Effector memory CD8-positive, alpha-beta T cell (primary cell): ENCODE results near the gene FGFR2.

Experiments used
- ATAC-seq: fragments of 150-1000 bp; cut with Tn5 transposase; replicated peaks from 2 replicates; pipeline ENCODE4 v1.10.0; 2021; ENCODE audit warnings: mild to moderate bottlenecking, moderate library complexity
- DNase-seq, 3 experiments: peaks; one replicate each; pipeline ENCODE4 v3.0.0; 2021
- H3K27ac Mint-ChIP-seq, 2 donors: one replicate each; pipeline ENCODE4 v1.8.0; 2022; ENCODE audit warnings: mild to moderate bottlenecking in 2 of 2, mixed read lengths in 2 of 2, moderate library complexity in 2 of 2
- H3K27me3 Mint-ChIP-seq, 2 donors: one replicate each; pipeline ENCODE4 v1.8.0; 2022; ENCODE audit warnings: mixed read lengths in 2 of 2
- H3K36me3 Mint-ChIP-seq: one replicate; pipeline ENCODE4 v1.8.0; 2022; ENCODE audit warnings: mild to moderate bottlenecking, moderate library complexity, mixed read lengths; ENCODE audit not compliant: insufficient read depth
- H3K4me1 Mint-ChIP-seq, 2 donors: one replicate each; pipeline ENCODE4 v1.8.0; 2022; ENCODE audit warnings: low read depth in 2 of 2, mixed read lengths in 2 of 2
- H3K4me3 Mint-ChIP-seq, 2 donors: one replicate each; pipeline ENCODE4 v1.8.0; 2022; ENCODE audit warnings: mild to moderate bottlenecking in 2 of 2, mixed read lengths in 2 of 2, moderate library complexity in 2 of 2
- H3K9me3 Mint-ChIP-seq, 2 donors: one replicate each; pipeline ENCODE4 v1.8.0; 2022; ENCODE audit warnings: mixed read lengths in 2 of 2

FGFR2 gene

GRCh38 chr10:121485436-121486139 is 112.7 kb downstream of the FGFR2 start:
- Mint-ChIP-seq H3K27me3 (no peaks in the 10 kb centered on the region), H3K9me3 (peaks cover 5 to 8% of the 10 kb centered on the region in 2 donors), H3K4me1 (no peaks in the 10 kb centered on the region), H3K27ac (no peak overlapping the region), H3K36me3 (peaks cover 5% of the 10 kb centered on the region), H3K4me3 (no peak overlapping the region)
- ATAC-seq (no peak), DNase-seq (no peak)

GRCh38 chr10:121484816-121485215 is 113.4 kb downstream of the FGFR2 start:
- H3K27ac Mint-ChIP-seq: no peak overlapping the region
- H3K4me3 Mint-ChIP-seq: no peak overlapping the region
- peaks cover 5% of the 10 kb centered on the region for H3K36me3 Mint-ChIP-seq
- ATAC-seq: no peak
- DNase-seq: no peak
- H3K27me3 Mint-ChIP-seq: no peaks in the 10 kb centered on the region
- no peaks in the 10 kb centered on the region for H3K4me1 Mint-ChIP-seq
- peaks cover 5 to 6% of the 10 kb centered on the region in 2 donors for H3K9me3 Mint-ChIP-seq

- Mint-ChIP-seq H3K4me3 (no peak overlapping the region), H3K36me3 (peaks cover 5% of the 10 kb centered on the region), H3K27ac (no peak overlapping the region), H3K4me1 (no peaks in the 10 kb centered on the region), H3K27me3 (no peaks in the 10 kb centered on the region), H3K9me3 (peaks cover 2% of the 10 kb centered on the region in 2 donors)
- no peak for ATAC-seq
- no peak for DNase-seq
These were observed 113.8 kb downstream of the FGFR2 start for GRCh38 chr10:121484401-121484800.

- Mint-ChIP-seq H3K9me3 (no peaks in the 10 kb centered on the region), H3K4me3 (no peak overlapping the region), H3K27me3 (no peaks in the 10 kb centered on the region), H3K4me1 (no peaks in the 10 kb centered on the region), H3K27ac (no peak overlapping the region), H3K36me3 (peaks cover 3% of the 10 kb centered on the region)
- DNase-seq: no peak
- ATAC-seq: no peak
These were observed 117.1 kb downstream of the FGFR2 start for GRCh38 chr10:121481180-121481579.

GRCh38 chr10:121478556-121478955 is 119.7 kb downstream of the FGFR2 start:
- no peak overlapping the region for H3K27ac Mint-ChIP-seq
- ATAC-seq (no peak), DNase-seq (no peak)
- no peaks in the 10 kb centered on the region for H3K27me3 Mint-ChIP-seq
- H3K9me3 Mint-ChIP-seq: no peaks in the 10 kb centered on the region
- H3K4me1 Mint-ChIP-seq: no peaks in the 10 kb centered on the region
- H3K36me3 Mint-ChIP-seq: no peaks in the 10 kb centered on the region
- no peak overlapping the region for H3K4me3 Mint-ChIP-seq

- H3K4me1 Mint-ChIP-seq: peaks cover 0 to 3% of the 10 kb centered on the region in 2 donors
- no peak for DNase-seq
- H3K9me3 Mint-ChIP-seq: no peaks in the 10 kb centered on the region
- peaks cover 3% of the 10 kb centered on the region for H3K36me3 Mint-ChIP-seq
- ATAC-seq: no peak
- H3K27me3 Mint-ChIP-seq: no peaks in the 10 kb centered on the region
- H3K27ac Mint-ChIP-seq: no peak overlapping the region
- H3K4me3 Mint-ChIP-seq: no peak overlapping the region
These were observed 128.2 kb downstream of the FGFR2 start for GRCh38 chr10:121469797-121470606.

GRCh38 chr10:121468726-121469125 is 129.5 kb downstream of the FGFR2 start:
- peaks cover 3% of the 10 kb centered on the region for H3K36me3 Mint-ChIP-seq
- H3K4me3 Mint-ChIP-seq: no peak overlapping the region
- H3K9me3 Mint-ChIP-seq: no peaks in the 10 kb centered on the region
- no peak overlapping the region for H3K27ac Mint-ChIP-seq
- no peak for ATAC-seq
- DNase-seq: no peak
- H3K4me1 Mint-ChIP-seq: peaks cover 1 to 3% of the 10 kb centered on the region in 2 donors
- no peaks in the 10 kb centered on the region for H3K27me3 Mint-ChIP-seq

- Mint-ChIP-seq H3K36me3 (peaks cover 3% of the 10 kb centered on the region), H3K27me3 (no peaks in the 10 kb centered on the region), H3K4me3 (no peak overlapping the region), H3K9me3 (no peaks in the 10 kb centered on the region), H3K27ac (no peak overlapping the region), H3K4me1 (peaks cover 1 to 3% of the 10 kb centered on the region in 2 donors)
- DNase-seq: no peak
- ATAC-seq: no peak
These were observed 131.8 kb downstream of the FGFR2 start for GRCh38 chr10:121466424-121466823.

- H3K27ac Mint-ChIP-seq: no peak overlapping the region
- no peak overlapping the region for H3K4me3 Mint-ChIP-seq
- ATAC-seq (no peak), DNase-seq (no peak)
- peaks cover 1 to 3% of the 10 kb centered on the region in 2 donors for H3K4me1 Mint-ChIP-seq
- no peaks in the 10 kb centered on the region for H3K27me3 Mint-ChIP-seq
- peaks cover 3% of the 10 kb centered on the region for H3K36me3 Mint-ChIP-seq
- H3K9me3 Mint-ChIP-seq: no peaks in the 10 kb centered on the region
These were observed 133.0 kb downstream of the FGFR2 start for GRCh38 chr10:121465215-121465614.

- DNase-seq (no peak), ATAC-seq (no peak)
- peaks cover 3% of the 10 kb centered on the region for H3K36me3 Mint-ChIP-seq
- H3K4me3 Mint-ChIP-seq: no peak overlapping the region
- peaks cover 0 to under 1% of the 10 kb centered on the region in 2 donors for H3K27me3 Mint-ChIP-seq
- no peak overlapping the region for H3K27ac Mint-ChIP-seq
- H3K4me1 Mint-ChIP-seq: peaks cover 1 to 3% of the 10 kb centered on the region in 2 donors
- no peaks in the 10 kb centered on the region for H3K9me3 Mint-ChIP-seq
These were observed 133.7 kb downstream of the FGFR2 start for GRCh38 chr10:121464517-121464916.

GRCh38 chr10:121462955-121463354 is 135.3 kb downstream of the FGFR2 start:
- Mint-ChIP-seq H3K4me3 (no peak overlapping the region), H3K27ac (no peak overlapping the region)

GRCh38 chr10:121462281-121462680 is 136.0 kb downstream of the FGFR2 start:
- Mint-ChIP-seq H3K4me3 (no peak overlapping the region), H3K4me1 (peaks cover 0 to 1% of the 10 kb centered on the region in 2 donors), H3K36me3 (peaks cover 3% of the 10 kb centered on the region), H3K27ac (no peak overlapping the region), H3K9me3 (peaks cover 0 to under 1% of the 10 kb centered on the region in 2 donors), H3K27me3 (peaks cover 0 to 6% of the 10 kb centered on the region in 2 donors)
- ATAC-seq (no peak), DNase-seq (no peak)

More at GRCh38 chr10:121462955-121463354, 135.3 kb downstream of the FGFR2 start:
- ATAC-seq: no peak
- Mint-ChIP-seq H3K9me3 (no peaks in the 10 kb centered on the region), H3K36me3 (peaks cover 3% of the 10 kb centered on the region), H3K4me1 (peaks cover 0 to 1% of the 10 kb centered on the region in 2 donors), H3K27me3 (peaks cover 0 to 6% of the 10 kb centered on the region in 2 donors)
- no peak for DNase-seq

- H3K9me3 Mint-ChIP-seq: peaks cover 0 to 7% of the 10 kb centered on the region in 2 donors
- H3K27me3 Mint-ChIP-seq: peaks cover 0 to 6% of the 10 kb centered on the region in 2 donors
- no peak overlapping the region for H3K4me3 Mint-ChIP-seq
- no peak overlapping the region for H3K27ac Mint-ChIP-seq
- no peaks in the 10 kb centered on the region for H3K36me3 Mint-ChIP-seq
- no peak for ATAC-seq
- peaks cover 0 to 1% of the 10 kb centered on the region in 2 donors for H3K4me1 Mint-ChIP-seq
- no peak for DNase-seq
These were observed 136.9 kb downstream of the FGFR2 start for GRCh38 chr10:121461307-121461706.

- Mint-ChIP-seq H3K27me3 (peaks cover 0 to 6% of the 10 kb centered on the region in 2 donors), H3K4me3 (no peak overlapping the region), H3K9me3 (peaks cover 0 to 7% of the 10 kb centered on the region in 2 donors), H3K27ac (no peak overlapping the region), H3K4me1 (peaks cover 0 to 1% of the 10 kb centered on the region in 2 donors), H3K36me3 (no peaks in the 10 kb centered on the region)
- DNase-seq (no peak), ATAC-seq (no peak)
These were observed 137.5 kb downstream of the FGFR2 start for GRCh38 chr10:121460733-121461132.
